NCI-H69 (cell line): ENCODE measurements around the gene IGDCC3.

ENCODE experiments used
- DNase-seq: peaks from one replicate; lab custom pipeline; 2025; lab: John Stamatoyannopoulos, UW

The IGDCC3 gene

DNA sequence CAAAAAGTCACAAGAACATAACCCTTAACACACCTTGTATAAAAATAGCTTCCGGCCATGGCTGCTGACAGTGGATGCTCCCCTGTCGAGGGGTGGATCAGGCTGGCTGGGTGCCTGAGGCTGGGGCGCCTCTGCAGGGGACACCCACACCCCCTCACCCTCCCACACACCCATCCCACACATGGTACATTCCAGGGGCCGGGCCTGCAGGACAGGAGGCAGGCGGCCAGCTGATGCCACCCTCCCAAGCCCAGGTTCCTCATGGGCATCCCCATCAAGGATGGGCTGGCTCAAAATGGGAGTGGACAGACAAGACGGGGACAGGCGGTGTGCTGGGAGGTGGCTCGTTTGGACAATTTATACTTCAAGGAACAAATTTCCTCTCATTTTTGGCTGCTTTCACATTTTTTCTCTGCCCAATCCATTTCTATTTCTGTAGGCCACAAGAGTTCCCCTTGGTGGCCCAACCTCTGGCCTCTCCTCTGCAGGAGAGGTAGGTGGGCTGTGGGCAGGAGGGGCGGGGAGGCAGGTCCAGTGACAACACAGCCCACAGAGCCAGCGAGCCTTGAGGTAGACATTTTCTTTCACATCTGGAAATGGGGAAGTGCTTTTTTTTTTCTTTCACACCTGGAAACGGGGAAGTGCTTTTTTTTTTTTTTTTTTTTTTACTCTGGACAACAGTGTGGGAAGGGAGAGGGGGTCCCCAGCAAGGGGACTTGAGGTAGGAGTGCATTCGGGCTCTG lies 50.0 kb downstream of the IGDCC3 start:
- no peak for DNase-seq

DNA sequence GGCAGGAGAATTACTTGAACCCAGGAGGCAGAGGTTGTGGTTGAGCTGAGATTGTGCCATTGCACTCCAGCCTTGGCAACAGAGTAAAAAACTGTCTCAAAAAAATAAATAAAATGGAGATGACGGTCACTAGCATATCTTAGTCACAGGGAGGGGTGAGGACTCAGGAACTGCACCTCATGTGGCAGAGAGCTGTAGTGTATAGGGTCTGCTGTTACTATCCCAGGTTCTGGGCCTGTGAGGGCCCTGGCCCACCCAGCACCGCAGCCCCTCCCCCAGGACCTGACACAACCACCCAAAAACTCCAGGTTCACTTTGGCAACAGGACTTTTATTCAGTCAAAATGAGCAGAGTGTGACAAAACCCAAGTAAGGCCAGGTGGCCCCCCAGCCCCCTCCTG lies 51.0 kb downstream of the IGDCC3 start:
- DNase-seq = no peak

DNA sequence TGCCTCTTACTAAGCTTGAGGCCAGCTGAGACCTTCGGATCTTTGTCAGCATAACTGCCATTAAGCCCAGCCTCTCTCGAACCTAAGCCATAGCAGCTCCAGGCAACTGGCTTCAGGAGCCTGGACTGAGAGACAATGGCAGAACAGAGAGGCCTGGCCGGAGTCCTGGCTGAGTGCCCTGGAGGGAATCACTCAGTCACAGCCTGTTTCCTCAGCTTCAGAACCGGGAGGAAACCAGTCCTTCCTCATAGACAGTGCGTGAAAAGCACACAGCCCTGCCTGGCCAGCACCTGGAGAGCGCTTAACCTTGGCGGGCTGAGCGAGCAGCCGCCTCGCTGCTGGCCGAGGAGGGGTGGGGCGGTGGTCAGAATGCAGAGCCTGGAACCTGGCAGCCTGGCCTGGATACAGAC lies 51.7 kb downstream of the IGDCC3 start:
- DNase-seq = peak; percentile 80

DNA sequence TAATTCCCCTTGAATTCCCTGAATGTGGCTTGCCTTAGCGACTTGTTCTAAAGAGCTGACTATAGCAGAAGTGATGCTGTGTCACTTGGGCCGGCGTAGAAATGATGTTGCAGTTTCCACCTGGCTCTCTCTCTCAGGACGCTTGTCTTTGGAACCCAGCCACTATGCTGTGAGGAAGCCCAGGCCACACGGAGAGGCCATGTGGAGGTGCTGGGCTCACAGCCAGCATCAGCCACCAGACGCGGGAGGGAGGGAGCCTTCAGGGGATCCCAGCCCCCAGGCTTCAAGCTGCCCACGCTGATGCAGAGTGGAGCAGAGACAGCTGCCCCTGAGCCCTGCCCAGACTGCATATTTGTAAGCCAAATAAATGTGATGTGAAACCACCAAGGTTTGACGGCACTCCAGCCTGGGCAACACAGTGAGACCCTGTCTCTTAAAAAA lies 54.7 kb downstream of the IGDCC3 start:
- DNase-seq = peak; percentile 95

DNA sequence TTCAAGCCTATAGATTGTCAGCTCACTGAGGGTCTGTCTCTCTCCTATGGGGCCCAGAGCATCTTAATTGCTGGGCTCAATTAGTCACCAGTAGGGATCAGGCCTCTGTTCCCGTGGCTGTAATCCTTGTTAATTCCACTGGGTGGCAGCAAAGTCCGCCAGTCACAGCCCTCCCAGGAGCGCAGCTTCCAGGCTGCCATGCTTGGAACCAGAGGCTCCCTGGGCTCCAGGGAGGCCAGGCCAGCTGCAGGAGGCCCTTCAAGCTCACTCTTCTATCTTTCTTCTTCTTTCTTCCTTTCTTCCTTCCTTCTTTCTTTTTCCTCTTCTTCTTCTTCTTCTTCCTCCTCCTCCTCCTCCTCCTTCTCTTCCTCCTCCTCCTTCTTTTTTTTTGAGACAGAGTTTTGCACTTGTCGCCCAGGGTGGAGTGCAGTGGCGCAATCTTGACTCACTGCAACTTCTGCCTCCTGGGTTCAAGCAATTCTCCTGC lies 58.9 kb downstream of the IGDCC3 start:
- DNase-seq = peak; percentile 87

DNA sequence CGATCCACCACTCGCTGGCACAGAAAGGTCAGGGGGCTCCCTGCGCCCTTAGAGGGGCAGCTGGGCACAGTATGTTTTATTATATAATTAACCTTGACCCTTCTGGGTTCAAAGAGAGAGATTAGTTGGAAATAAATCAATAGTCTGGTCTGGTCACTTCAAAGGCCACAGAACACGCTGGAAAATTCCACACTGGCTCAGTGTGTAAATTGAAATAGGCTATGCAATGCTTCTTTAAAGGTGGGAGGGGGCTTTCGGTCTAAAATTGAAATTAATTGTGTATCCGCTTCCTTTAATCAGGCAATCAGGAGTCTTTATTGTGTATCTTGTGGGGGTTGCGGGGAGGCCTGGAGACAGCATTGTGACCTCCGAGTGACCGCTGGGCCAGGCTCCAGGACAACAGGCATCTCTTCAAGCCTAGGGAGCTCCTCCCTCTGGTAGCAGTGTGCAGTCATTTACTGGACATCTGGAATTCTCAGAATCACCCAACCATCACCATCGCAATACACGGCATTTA lies 65.3 kb downstream of the IGDCC3 start:
- DNase-seq = no peak

DNA sequence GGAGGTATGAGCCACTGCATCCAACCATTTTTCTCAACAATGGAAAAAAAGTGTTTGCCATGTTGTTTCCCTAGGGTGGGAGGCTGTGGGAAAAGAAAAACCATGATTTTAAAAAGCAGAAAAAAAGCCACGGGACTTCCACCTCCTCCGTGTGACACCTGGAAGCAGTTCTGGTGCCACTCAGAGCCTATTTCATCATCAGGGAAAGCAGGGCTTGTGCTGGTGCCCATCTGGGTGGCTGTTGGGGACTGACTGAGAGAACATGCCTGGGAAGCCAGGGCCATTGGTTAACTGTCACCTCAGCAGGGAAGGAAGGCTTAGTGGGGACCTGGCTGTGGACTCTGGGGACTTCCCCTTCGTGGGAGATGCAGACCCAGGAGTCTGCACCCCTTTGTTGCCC lies 66.0 kb downstream of the IGDCC3 start:
- no peak for DNase-seq

DNA sequence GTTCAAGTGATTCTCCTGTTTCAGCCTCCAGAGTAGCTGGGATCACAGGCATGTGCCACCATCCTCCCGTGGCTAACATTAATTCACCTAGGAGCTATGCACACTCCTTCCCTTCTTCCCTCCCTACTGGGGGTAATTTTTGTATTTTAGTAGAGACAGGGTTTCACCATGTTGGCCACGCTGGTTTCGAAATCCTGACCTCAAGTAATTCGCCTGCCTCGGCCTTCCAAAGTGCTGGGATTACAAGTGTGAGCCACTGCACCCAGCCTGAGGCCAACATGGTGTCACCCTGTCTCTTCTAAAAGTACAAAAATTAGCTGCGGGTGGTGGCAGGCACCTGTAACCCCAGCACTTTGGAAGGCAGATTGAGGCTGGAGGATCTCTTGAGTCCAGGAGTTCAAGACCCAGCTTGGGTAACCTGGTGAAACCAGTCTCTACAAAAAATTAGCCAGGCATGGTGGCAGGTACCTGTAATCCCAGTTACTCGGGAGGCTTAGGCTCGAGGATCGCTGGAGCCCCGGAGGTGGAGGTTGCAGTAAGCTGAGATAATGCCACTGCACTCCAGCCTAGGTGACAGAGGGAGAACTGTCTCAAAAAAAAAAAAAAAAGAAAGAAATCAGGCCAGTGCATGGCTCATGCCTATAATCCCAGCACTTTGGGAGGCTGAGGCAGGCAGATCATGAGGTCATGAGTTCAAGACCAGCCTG lies 67.2 kb downstream of the IGDCC3 start:
- DNase-seq = no peak

DNA sequence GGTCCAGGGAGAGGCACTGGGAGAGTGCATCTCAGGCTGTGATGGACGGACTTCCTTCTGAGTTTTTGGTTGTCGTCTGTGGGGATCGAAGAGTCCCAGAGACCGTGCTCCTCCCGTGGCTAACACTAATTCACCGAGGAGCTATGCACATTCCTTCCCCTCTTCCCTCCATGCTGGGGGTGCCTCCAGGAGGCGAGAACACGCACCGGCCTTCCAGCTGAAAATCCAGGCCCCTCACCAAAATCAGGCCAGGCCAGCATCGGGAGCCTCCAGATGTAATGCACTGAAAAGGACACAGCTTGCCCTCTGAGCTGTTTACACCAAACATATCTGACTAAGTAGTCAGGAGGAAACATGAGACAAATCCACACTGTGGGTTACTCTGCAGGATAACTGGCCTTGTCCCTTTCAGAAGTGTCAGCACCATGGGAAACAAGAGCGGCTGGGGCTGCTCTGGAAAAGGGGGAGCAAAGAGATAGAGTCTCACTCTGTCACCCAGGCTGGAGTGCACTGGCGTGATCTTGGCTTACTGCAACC lies 67.9 kb downstream of the IGDCC3 start:
- no peak for DNase-seq

DNA sequence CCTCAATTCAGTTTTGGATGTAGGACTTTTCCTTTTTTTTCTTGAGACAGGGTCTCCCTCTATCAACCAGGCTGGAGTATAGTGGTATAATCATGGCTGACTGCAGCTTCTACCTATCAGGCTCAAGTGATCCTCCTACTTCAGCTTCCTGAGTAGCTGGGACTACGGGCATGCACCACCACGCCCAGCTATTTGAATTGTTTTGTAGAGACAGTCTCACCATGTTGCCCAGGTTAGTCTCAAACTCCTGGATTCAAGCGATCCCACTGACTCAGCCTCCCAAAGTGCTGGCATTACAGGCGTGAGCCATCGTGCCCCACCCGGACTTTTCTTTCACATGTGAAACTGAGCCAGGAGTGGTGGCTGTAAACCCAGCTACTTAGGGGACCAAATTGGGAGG lies 69.8 kb downstream of the IGDCC3 start:
- no peak for DNase-seq

DNA sequence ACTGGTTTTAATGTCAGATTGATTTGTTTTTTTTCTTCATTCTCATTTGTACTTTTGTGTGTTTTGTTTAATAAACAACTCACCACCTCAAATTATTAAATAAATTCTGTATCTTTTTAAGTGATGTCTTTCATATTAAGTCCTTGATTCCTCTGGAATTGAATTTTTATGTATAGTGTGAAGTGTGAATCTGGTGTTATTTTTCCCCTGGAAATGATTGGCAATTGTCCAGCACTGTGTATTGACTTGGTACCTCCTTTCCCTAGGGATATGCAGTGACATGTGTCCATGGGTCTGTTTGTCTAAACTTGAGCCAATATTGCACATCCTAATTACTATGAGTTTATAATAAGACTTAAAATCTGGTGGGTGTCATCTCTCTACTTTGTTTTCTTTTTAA lies 71.3 kb downstream of the IGDCC3 start:
- peak; percentile 68 for DNase-seq

DNA sequence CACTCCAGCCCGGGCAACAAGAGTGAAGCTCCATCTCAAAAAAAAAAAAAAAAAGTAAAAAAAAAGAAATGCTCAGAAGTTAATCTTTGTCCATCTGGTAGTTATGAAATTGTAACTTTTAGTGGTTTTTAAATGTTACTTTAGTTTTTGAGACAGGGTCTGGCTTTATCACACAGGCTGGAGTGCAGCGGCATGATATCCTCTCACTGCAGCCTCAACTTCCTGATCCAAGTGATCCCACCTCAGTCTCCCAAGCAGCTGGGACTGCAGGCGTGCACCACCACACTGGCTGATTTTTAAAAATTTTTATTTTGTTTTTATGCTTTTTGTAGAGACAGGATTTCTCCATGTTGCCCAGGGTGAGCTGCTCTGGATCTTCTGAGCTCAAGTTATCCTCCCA lies 72.0 kb downstream of the IGDCC3 start:
- no peak for DNase-seq

DNA sequence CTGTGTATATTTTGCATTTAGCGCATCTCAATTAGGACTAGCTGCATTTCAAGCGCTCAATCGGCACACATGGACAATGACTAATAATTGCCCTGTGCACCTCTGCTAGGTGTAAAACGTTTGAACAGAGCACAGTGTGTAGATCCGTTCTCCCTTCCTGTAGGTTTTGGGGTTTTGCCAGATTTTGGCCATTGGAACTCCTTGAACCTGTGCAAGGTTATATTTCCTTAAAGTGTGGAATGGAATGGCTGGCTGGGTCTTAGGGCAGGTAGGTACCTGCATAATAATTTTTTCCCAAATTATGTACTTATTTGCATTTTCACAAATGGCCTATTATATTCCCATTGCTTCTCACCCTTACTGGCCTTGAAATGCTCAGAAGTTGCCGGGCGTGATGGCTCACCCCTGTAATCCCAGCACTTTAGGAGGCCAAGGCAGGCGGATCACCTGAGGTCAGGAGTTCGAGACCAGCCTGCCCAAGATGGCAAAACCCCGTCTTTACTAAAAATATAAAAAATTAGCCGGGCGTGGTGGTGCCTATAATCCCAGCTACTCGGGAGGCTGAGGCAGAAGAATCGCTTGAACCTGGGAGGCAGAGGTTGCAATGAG lies 72.5 kb downstream of the IGDCC3 start:
- DNase-seq = peak; percentile 95

DNA sequence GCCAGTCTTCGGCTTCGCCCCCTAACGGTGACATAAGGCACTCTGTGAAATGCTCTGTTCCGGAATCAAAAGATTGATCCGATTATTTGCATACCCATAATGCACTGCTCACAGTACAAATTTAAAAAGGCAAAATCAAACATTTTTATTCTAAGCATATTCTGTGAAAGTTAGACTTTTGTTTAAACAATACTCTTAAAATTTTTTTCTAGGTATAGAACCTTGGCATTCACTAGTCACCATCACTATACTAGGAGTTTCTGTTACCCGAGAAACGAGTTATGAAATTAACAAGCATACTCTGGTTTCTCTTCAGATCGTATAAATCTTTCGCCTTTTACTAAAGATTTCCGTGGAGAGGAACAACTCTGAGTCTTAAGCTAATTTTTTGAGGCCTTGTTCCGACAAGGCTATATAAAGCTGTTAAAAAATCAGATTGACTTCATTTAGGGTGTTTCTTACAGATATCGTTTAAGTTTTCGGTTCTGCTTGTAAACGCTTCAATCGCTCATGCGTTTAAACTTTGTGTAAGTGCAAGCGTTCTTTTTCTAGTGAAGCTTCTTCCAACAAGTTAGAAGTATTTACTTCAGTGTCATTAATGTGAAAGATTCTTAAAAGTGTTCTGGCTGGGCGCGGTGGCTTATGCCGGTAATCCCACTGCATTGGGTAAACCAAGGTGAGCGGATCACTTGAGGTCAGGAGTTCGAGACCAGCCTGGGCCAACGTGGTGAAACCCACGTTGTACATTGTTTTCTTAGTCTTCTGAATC lies 73.2 kb downstream of the IGDCC3 start, which contains the start of gene RNU5B-1:
Gene RNU5B-1, plus strand, starts transcription at position 297 of the 769 bp plus-strand sequence.
- peak; percentile 95 for DNase-seq

DNA sequence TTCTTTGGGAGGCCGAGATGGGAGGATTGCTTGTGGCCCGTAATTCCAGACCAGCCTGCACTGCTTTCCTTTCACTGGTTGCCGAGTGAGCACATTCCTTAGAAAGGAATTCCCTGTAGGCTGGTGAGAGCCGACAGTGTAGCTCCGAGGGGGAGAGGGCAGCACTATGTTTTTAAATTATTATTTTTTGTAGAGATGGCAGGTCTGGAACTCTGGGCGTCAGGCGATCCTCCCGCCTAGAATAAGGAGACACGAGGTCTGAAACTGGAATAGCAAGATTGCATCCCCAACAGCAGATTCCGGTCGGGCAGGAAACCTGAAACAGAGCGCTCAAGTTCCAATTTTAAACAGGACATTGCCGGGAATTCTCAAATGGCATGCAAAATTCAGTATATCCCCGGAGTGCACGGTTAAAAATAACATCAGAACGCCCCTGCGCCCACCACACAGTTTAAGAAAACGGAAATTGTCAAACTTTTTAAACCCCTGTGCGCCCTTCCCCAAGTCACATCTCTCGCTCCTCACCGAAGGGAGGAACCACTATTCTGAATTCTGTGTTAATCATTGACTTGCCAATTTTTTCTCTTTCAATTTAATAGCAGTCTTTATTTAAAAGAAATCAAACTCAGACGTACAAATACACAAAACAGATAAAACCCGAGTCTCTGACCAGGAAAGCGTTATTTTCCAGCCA lies 74.0 kb downstream of the IGDCC3 start:
- DNase-seq = peak; percentile 79

DNA sequence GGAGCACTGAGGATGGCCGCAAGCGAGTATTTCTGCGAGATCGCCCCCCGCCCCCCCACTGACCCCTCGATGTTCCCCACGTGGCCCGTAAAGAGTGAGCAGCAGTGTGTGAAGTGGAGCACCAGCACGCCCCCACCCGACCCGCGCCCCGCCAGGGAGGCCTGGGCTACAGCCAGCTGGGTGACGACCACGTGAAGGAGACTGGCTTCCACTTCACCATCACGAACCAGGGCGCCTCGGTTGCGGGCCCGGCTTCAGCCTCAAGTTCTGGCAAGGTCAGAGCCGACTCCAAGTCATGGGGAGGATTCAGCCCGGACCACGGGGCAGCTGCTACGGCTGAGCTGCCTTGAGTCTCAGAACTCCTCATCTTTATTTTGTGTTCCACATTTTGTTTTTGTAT lies 75.7 kb downstream of the IGDCC3 start:
- no peak for DNase-seq

DNA sequence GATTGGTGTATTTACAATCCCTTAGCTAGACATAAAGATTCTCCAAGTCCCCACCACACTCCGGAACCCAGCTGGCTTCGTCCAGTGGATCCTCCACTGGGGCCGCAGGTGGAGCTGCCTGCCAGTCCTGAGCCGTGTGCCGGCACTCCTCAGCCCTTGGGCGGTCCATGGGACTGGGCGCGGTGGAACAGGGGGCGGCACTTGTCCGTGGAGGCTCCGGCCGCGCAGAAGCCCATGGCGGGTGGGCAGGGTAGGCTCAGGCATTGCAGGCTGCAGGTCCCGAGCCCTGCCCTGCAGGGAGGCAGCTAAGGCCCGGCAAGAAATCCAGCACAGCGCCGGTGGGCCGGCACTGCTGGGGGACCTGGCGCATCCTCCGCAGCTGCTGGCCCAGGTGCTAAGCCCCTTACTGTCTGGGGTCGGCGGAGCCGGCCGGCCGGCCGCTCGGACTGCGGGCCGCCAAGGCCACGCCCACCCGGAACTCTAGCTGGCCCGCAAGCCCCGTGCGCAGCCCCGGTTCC lies 76.8 kb downstream of the IGDCC3 start:
- no peak for DNase-seq

DNA sequence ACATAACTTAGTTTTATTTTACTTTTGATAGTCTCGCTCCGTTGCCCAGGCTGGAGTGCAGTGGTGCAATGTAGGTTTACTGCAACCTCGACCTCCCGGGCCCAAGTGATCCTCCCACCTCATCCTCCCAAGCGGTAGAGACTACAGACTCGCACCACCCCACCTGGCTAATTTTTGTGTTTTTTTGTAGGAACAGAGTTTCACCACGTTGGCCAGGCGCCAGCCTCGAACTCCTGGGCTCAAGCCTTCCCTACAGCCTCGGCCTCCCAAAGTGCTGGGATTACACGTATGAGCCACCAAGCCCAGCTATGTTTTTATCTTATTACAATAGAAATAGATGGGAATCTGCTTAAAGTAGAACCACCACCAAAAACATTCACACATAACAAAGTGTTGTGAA lies 79.1 kb downstream of the IGDCC3 start:
- no peak for DNase-seq

DNA sequence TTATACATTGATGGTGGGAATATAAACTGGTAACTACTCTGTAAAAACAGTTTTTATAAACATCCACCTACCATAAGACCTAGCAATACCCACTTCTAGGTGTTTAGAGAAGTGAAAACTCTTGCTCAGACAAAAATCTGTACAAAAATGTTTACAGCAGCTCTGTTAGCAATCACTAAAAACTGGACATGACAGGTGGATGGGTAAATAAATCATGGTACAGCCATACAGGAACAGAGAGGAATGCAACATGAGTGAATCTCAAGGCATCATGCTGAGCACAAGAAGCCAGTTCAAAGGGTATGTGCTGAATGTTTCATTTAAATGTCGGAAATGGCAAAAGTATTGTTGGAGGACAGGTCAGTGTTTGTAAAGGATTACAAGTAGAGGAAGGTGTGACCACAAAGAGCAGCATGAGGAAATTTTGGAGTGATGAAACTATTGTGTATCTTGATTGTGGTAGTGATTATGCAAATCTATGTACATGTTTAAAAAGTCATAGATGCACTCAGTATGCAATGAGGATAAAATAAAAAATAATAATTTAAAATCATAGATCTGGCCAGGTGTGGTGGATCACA lies 84.8 kb downstream of the IGDCC3 start:
- no peak for DNase-seq

DNA sequence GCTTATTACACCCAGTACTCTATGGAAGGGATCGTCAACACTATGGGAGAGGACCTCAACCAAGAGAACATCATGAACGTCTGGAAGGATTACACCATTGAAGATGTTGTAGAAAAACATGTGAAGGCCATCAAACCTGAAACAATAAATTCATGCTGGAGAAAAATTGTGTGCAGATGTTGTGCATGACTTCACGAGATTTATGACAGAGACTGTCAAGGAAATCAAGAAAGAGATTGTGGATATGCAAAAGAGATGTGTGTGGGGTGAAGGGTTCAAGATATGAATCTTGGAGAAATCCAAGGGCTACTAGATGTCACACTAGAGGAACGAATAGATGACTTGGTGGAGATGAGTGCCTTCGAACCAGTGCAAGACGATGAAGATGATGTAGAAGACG lies 87.6 kb downstream of the IGDCC3 start:
- DNase-seq = no peak
